Suprapubic skin (tissue), 4 donors: ENCODE data around the gene CHRNA9.

Source experiments
- CTCF ChIP-seq, 2 donors: fragments of 200-600 bp in 1 of 2; fragments of 450-650 bp in 1 of 2; sonication (generic) in 1 of 2; IDR thresholded peaks; one replicate each; pipeline ENCODE4 v1.5.1; 2016 to 2019; ENCODE audit warnings: antibody characterized with exemption in 2 of 2, mild to moderate bottlenecking in 1 of 2, moderate library complexity in 1 of 2
- EP300 ChIP-seq: sonication (generic); formaldehyde crosslinking; IDR thresholded peaks from one replicate; pipeline ENCODE4 v1.6.1; 2017; ENCODE audit warnings: antibody characterized with exemption
- POLR2A ChIP-seq, 2 donors: fragments of 450-650 bp; IDR thresholded peaks; one replicate each; pipeline ENCODE4 v1.6.1; 2017; ENCODE audit warnings: antibody characterized with exemption in 2 of 2, mild to moderate bottlenecking in 2 of 2, moderate library complexity in 2 of 2
- POLR2AphosphoS5 ChIP-seq, 3 donors: sonication (generic); formaldehyde crosslinking; IDR thresholded peaks; one replicate each; pipeline ENCODE4 v1.6.1; 2017; ENCODE audit warnings: antibody characterized with exemption in 3 of 3

- TF ChIP-seq CTCF (IDR thresholded peaks at IDR 0.05) (no peak), POLR2AphosphoS5 (IDR thresholded peaks at IDR 0.05) (no peak), POLR2A (IDR thresholded peaks at IDR 0.05) (no peak), EP300 (no peak)
Measured at GRCh38 chr4:40314951-40315350, 20.2 kb upstream of the CHRNA9 start.
